Esophagus squamous epithelium (tissue), 4 donors: ENCODE measurements around the gene BANF1.

Source experiments
- CTCF ChIP-seq, 6 experiments: fragments of 450-650 bp in 4 of 6; fragments of 200-600 bp in 2 of 6; sonication (generic) in 2 of 6; IDR thresholded peaks; one replicate each; pipeline ENCODE4 v1.5.1; 2016 to 2019; ENCODE audit warnings: antibody characterized with exemption in 6 of 6, mild to moderate bottlenecking in 4 of 6, moderate library complexity in 4 of 6
- POLR2A ChIP-seq, 4 donors: fragments of 450-650 bp; IDR thresholded peaks; one replicate each; pipeline ENCODE4 v1.6.1; 2017; ENCODE audit warnings: antibody characterized with exemption in 4 of 4, mild to moderate bottlenecking in 4 of 4, moderate library complexity in 3 of 4

GRCh38 chr11:65978391-65979238, 23.7 kb upstream of the BANF1 start:
- TF ChIP-seq CTCF (IDR thresholded peaks at IDR 0.05) (no peak), POLR2A (IDR thresholded peaks at IDR 0.05) (no peak)
